ENCODE measurements around the gene ACIN1.

ACIN1 gene

GRCh38 chr14:23128969-23129758 lies 34.2 kb upstream of the ACIN1 start:
- TF ChIP-seq CTCF (IDR thresholded peaks at IDR 0.05), result no peak

- no peak for TF ChIP-seq CTCF (IDR thresholded peaks at IDR 0.05)
Measured at GRCh38 chr14:23127861-23128260, 32.9 kb upstream of the ACIN1 start.

GRCh38 chr14:23126548-23127278 lies 31.8 kb upstream of the ACIN1 start:
- no peak for TF ChIP-seq CTCF (IDR thresholded peaks at IDR 0.05)

- TF ChIP-seq CTCF (IDR thresholded peaks at IDR 0.05), result no peak
Measured at GRCh38 chr14:23125933-23126524, 31.1 kb upstream of the ACIN1 start.

GRCh38 chr14:23125011-23125410 lies 30.1 kb upstream of the ACIN1 start:
- TF ChIP-seq CTCF (IDR thresholded peaks at IDR 0.05), result no peak

GRCh38 chr14:23124337-23124954 lies 29.5 kb upstream of the ACIN1 start:
- no peak for TF ChIP-seq CTCF (IDR thresholded peaks at IDR 0.05)

GRCh38 chr14:23123419-23123818 lies 28.5 kb upstream of the ACIN1 start:
- no peak for TF ChIP-seq CTCF (IDR thresholded peaks at IDR 0.05)
